ENCODE results near the gene CCNG2. TPM values are rescaled to one million over a fixed set of nuclear protein-coding genes. Genes with fewer than 3 reads are reported as not detected.

The CCNG2 gene
- total and polyA plus RNA-seq, 10 donors, result 20.2 to 106 (median 58.0) TPM

GRCh38 chr4:77154761-77155499, 2.1 kb upstream of the CCNG2 start:
- intact Hi-C loops (cut with DNase I; ENCODE audit: low total_unique reads), result loop anchor here (5.0 to 10.0 kb wide), 2 partner anchors 60 to 83 kb away; no protein-coding TSS in a partner anchor
- H3K4me1 ChIP-seq, result peaks cover 18 to 75% (median 59%) of the 10 kb centered on the region in 6 donors
- no peaks in the 10 kb centered on the region for H3K9me3 ChIP-seq
- TF ChIP-seq CTCF (IDR thresholded peaks at IDR 0.05 in 8 of 11, conservative IDR thresholded peaks at IDR 0.05 in 3 of 11) (no peak), POLR2AphosphoS5 (IDR thresholded peaks at IDR 0.05) (peak in 1 of 3 donors; percentile 17), POLR2A (IDR thresholded peaks at IDR 0.05) (no peak)
- H3K36me3 ChIP-seq, result peaks cover 0 to 15% (median 4%) of the 10 kb centered on the region in 6 donors
- no peak for DNase-seq
- H3K27me3 ChIP-seq (replicated peaks in 1 of 7), result no peaks in the 10 kb centered on the region
- H3K27ac ChIP-seq, result peak overlapping the region; percentile 23 to 99 (median 98)
- H3K4me3 ChIP-seq, result peak overlapping the region in 1 of 8 donors; percentile 97
- WGBS, 5 donors, result 41 to 54% (median 49%) methylated on average over 4 of the region's 4 CpGs

- Histone ChIP-seq H3K4me3 (peak overlapping the region; percentile 81 to 99 (median 96)), H3K9me3 (no peaks in the 10 kb centered on the region), H3K27me3 (replicated peaks in 1 of 7) (no peaks in the 10 kb centered on the region), H3K4me1 (peaks cover 18 to 84% (median 63%) of the 10 kb centered on the region in 6 donors), H3K27ac (peak overlapping the region; percentile 81 to 99 (median 98)), H3K36me3 (peaks cover 0 to 24% (median 9%) of the 10 kb centered on the region in 6 donors)
- DNase-seq, result no peak
- TF ChIP-seq CTCF (IDR thresholded peaks at IDR 0.05 in 8 of 11, conservative IDR thresholded peaks at IDR 0.05 in 3 of 11) (no peak), POLR2AphosphoS5 (IDR thresholded peaks at IDR 0.05) (no peak), POLR2A (IDR thresholded peaks at IDR 0.05) (no peak)
- WGBS, 5 donors, result 54 to 64% (median 62%) methylated on average over 15 of the region's 15 CpGs
- intact Hi-C loops (cut with DNase I; ENCODE audit: low total_unique reads), result loop anchor here (5.0 to 10.0 kb wide), 2 partner anchors 61 to 84 kb away; no protein-coding TSS in a partner anchor
Measured at GRCh38 chr4:77155631-77156452, 1.2 kb upstream of the CCNG2 start.

GRCh38 chr4:77156533-77156911, 485 bp upstream of the CCNG2 start:
- DNase-seq, result peak; percentile 97
- TF ChIP-seq POLR2AphosphoS5 (IDR thresholded peaks at IDR 0.05) (peak in 2 of 3 donors; percentile 81 to 93), POLR2A (IDR thresholded peaks at IDR 0.05) (peak in 1 of 3 donors; percentile 49), CTCF (IDR thresholded peaks at IDR 0.05 in 8 of 11, conservative IDR thresholded peaks at IDR 0.05 in 3 of 11) (no peak)
- intact Hi-C loops (cut with DNase I; ENCODE audit: low total_unique reads), result loop anchor here (5.0 to 10.0 kb wide), 2 partner anchors 62 to 84 kb away; no protein-coding TSS in a partner anchor
- Histone ChIP-seq H3K9me3 (no peaks in the 10 kb centered on the region), H3K27ac (peak overlapping the region; percentile 81 to 99 (median 98)), H3K4me1 (peaks cover 18 to 86% (median 65%) of the 10 kb centered on the region in 6 donors), H3K4me3 (peak overlapping the region; percentile 81 to 99 (median 96)), H3K36me3 (peaks cover 0 to 31% (median 15%) of the 10 kb centered on the region in 6 donors), H3K27me3 (replicated peaks in 1 of 7) (no peaks in the 10 kb centered on the region)
- 0 to 1% (median 1%) methylated on average over 13 to 17 of the region's 17 CpGs for WGBS, 5 donors
